Measurements from ENCODE around the gene GPC3.

GPC3 gene

DNA sequence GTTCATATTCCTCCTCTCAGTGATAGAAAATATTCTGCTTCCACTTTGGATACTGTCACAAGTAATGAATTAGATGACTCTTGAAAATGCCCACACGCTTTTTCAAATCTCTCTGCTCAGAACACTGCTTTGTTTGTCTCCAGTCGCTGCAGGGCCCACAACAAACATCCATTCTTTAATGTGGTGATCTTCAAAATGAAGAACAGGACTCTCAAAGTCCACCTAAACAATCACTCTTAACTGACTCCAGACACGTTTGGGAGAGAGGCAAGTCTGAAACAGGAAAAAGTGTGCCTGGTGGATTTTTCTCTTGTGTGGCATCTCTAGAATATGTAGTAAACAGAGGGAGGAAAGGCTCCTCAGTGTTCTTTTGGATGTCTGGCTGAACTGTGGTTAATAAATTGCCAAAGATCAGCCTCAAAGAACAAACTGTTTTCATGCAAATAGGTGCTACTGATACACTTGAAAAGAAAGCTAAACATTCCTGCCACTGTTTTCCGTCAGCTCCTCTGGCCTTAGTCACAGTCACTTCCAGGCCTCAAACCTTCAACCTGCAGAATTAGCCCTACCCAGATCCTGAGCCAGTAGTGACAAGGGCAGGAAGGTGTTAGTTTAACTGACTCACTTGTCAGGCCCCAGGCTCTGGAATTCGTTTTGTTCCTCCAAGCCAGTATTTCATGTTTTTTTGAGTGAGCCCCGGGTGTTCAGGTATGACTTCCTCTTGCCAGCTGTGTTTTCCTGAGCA lies 310.5 kb downstream of the GPC3 start:
- no peak for DNase-seq

DNA sequence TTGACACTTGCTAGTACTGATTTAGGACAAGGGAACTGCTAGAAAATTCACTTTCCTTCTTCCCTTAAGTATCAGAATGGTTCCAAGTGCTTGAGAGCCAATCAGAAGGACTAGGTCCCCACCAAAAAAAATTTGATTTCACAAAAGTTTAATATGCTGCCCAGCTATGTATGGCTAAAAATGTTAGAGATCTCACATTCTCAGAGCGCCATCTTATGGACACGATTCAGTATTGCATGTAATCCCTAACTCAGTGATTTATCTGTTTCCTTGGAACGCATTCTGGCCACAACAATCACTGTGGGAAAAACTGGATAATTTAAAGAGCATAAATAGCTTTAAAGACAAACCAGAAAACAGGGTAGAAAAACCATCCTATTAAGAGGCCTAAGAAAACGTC lies 315.0 kb downstream of the GPC3 start:
- DNase-seq = no peak

DNA sequence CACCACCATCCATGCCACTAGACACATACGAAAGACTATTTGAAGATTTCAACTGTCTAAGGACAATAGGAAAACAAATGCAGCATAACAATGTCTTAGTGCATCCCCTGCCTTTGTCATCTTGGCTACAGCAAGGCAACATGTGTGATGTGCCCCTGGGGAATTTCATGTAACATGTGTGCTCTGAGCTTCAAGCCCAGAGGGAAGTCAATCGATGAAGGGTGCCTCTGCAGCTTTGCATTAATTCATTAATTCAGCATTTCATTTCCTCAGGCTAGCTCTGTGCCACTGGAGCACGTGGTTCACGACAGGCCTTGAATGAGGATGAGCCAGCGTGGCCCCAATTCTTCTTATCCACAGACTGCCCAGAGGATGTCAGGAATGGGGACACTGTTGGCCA lies 316.2 kb downstream of the GPC3 start:
- no peak for DNase-seq

DNA sequence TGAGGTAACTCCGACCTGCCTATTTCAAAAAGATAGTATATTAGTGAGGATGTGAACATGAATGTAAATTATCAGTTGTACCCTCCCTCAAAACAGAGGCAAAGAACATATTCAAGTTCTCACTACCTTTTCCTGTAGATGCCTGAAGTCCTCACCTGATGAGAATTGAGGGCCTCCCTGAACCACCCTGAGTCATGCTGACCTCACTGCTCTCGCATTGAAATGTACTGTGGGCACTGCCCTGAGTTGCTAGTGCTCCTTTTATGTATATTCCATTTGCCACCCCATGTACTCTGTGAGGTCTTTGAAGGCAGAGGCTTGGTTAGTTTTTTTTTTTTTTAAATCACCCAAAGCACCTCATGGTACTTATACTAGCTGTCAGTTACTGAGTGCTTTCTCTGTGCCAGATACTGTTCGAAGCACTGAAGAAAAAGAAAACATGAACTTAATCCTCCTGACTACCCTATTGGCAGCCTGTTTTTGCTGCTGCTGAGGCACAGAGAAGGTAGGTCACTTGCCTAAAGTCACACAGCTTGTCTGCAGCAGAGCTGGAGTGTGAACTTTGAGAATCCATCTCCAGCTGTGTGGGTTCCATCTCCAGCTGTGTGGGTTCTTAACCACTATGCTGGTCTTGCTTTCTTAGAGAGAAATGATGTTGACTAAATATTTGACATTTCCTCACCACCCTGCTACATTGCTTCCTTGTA lies 317.0 kb downstream of the GPC3 start:
- DNase-seq = no peak

DNA sequence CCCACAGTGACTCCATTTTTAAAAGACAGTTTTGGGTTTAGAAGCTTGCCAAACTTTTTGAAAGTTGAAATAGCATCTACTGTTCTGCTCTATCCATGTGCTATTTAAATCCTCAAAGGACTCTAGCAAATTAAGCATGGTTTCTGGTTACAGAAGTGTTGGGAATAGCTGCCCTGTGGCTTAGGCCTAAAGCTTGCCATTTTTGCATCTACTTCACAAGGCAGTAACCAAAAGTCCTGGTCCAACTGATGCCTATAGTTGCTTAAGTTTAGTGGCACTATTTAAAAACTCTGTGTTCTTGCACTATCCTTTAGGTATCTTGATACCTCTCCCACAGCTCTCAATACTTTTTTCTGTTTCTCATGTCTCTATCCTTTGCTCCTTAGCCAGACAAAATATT lies 319.1 kb downstream of the GPC3 start:
- no peak for DNase-seq

DNA sequence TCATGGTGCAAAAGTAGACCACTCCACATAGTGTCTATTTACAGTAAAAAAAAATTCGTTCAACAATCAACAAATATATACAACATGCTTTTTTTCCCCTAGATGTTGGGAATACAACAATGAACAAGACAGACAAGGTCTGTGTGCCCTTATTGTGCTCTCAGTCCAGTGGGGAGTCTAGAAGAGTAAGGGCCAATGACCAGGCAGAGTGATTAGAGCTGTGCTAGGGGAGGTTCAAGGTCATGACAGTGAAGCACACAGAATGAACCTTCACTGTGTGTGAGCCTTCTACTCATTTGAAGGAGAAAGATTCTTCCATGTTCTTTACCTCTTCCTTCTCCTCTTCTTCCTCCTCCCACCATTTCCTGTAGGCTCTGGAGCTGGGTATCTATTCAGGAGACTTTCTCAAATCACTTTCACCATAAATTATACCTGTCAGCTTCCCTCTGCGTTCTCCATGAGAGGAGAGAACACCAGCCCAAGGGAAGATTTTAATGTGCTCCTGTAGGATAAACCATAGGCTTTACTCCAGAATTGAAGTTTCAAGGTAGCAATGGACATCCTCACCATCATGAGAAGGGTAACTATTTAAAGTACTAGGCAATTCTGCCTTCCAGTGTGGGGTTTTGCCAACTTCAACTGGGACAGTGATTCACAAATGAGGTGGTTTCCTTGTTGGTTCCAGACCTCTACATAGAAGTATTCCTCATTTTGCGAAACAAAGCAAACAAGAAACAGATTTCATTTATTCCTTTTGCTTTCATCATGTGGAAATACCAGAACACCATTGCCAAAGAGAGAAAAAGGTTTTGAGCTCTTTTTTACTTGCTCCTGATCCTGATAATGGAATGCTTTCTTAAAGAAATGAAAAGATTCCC lies 323.2 kb downstream of the GPC3 start:
- DNase-seq = no peak

DNA sequence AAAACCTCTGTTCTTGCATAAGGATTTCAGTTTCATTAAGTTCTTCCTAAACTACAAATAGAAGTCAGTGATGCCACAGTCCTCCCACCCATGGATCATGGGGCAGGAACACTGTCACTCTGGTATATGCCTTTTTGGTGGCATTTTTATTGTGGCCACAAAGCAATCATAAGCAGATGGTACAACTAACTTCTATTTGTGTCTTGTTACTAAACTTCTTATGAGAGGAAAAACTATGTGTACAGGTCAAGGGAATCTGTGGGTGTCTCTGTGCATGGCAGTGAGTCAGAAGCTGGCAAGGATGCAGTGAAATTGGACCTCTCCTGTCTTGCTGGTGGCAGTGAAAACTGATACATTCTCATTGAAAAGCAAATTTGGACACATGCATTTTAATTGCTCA lies 325.1 kb downstream of the GPC3 start:
- DNase-seq = no peak

DNA sequence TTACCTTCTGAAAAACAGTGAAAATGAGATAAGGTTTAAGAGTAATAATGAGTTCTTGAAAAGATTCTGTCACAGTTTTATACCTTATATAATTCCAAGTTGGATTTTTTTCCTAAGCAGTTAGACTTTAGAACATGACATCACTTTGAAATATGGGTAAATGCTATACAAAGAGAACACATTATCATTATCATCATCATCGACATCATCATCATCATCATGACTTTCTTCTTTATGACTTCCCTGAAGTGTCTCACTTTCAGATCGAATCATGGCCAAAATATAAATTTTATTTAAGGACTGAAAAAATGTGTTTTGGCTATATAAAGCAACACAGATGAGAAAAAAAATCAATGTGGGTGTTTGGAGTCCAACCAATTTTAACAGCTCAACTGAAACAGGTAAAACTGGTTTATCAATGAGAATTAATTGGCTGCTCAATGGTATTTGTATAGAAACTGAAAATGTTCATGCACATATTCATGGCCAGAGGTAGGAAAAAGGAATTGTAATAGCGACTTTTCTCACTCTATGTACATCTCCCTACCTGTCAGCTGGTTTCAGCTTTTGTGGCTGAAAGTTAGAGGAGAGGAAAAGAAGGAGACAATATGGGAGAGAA lies 327.0 kb downstream of the GPC3 start:
- no peak for DNase-seq

DNA sequence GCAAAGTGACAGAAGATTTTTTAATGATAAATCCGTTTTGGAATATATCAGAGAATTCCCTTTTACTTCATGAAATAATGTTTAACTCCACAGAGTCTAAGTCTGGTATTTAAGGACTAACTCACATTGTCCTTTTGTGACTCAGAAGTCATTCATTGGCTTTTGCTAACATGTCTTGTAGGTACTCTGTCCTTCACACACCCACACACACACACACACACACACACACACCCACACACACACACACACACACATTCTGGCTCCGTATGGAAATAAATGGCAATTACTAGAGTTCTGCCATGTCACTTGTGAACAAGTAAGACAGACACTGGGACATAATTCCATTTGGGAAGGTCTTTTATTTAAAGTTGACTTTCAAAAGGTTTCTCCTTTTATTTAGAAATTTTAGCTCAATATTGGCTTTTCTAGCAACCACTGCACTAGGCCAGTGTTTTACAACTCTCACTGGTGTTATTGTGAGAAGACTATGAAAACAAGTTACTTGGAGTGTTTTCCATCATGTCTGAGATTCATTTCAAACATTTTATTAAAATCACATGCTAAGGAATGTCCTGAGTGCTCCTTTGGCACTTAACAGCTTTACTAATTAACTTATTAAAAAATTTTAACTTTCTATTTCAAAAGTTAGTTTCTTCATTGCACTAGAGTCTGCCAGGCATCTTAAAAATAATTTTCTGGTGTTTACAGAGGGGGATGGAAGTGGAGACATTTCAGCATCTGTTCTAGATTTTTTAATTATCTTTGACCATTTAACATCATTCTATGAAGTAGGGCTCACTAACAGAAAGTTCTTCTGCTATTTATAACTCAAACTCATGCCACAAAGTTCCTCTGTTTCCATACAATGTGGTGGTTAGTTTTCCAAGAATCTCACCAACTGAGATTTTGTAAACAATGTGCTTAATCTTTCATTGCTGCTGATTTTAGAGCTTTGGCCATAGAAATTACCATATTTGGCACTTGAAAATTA lies 329.8 kb downstream of the GPC3 start:
- DNase-seq = no peak

DNA sequence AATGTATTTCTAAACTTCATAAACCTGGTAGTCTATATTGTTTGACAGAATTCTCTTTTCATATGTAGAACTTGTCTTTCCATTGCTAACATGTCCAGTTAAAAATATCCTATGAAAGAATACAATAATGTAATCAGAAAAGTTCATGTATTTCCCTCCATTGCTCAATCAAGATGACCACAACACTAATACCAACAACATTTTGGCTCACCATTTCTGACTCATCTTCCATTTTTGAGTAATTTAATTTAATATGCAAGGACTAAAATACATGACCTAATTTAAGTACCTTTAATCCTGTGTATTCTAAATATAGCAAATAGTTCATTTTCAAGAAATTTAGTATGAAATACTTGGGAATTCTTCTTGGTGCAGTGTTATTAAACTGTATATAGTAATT lies 330.6 kb downstream of the GPC3 start:
- no peak for DNase-seq

DNA sequence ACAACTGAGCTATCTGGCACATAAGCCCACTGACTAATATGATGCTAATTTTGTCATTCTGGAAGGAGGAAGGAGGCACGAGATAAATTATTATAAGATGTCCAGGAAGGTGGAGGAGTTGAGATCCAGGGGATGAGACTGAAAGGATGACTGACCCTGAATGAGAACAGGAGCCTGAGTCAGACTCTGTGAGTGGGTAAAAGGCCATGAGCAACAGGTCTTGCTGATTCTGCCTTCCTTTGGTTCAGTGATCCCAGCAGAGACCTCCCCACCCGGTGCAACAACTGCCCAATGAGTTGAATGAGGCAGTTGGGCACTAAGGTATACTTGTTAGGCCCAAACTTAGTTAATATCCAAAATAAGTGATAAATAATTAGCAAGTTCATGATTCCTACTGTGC lies 332.0 kb downstream of the GPC3 start:
- no peak for DNase-seq

DNA sequence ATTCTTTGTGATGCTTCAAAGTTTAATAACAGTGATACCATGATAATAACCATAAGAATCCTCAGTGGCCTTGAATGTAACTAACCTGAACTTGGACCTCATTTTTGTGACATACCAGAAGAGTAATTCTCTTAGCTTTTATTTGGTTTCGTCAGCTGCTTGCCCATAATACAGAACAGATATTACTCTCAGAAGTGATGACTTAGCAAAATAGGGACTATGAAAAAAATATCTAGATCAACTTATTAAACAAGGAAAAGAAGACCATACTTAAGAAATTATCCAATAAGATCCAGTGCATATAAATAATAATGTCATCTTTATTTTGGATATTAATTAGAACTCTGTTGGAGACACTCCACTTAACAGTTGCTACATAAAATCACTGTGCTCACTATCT lies 333.2 kb downstream of the GPC3 start:
- DNase-seq = no peak

DNA sequence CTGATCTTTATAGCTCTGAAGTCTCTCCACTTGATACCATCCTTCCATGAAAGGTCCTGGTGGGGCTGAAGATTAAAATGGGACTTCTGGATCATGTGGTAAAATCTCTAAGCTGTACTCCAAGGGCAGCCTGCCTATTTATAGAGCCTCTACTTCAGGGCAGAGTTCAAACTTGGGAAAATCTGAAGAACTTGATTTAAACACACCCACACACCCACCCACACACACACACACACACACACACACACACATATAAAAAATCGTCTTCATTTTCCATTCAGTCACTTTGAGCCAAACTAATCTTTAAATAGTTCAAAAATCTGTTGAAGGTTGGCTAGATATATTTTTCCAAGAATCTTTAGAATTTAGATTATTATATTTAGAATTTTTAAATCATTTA lies 335.2 kb downstream of the GPC3 start:
- DNase-seq = no peak

DNA sequence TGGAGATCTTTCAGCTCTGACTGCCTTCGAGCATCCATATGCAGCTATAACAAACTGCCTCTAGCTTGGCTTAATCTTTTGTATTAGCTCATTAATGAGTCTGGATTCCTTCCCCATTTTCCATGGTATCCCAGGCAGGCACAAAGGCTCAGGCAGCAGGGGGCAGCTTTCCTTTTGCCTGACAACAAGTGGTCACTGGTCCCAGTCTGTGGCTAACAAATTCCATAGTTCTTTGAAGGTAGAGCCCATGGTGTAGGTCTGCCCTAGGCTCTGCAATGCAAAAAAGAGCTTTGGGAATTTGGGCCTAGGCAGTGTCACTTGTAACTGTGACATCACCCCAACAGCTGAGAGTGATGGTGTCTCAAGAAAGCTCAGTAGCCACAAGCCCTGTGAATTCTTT lies 335.7 kb downstream of the GPC3 start:
- no peak for DNase-seq

DNA sequence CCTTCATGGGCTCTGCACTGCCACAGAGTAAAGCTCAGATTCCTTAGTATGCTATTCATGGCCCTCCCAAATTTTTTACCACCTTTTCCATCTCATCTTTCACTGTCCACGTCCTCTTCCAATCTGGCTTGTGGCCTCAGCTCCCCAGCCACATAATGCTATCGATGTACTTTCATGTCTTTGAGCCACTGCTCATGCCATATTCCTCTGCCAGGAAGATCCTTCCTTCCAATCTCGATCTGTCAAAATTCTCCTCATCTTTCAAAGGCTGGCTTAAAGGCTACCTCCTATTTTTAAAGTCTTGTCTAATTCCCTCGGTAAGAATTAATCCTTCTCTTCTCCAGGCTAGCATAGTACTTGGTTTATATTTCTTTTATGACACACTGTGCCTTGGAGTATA lies 336.8 kb downstream of the GPC3 start:
- DNase-seq = no peak

DNA sequence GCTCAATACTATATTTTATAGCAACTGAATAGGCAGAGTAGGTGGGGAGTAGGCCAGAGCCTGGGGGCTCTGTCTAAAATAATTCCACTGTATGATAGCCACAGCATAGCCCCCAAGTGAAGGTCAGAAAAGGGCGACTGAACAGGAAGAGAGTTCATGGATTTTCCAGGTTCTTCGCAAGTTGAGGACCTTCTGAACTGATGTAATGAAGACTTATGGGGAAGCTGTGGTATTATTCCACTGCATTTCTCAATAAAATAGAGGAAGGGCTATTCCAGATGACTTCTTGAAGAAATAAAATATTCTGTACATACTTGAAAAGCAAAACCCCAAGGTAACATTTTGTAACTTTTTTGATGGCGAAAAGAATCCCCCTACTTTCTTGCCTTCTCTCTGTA lies 338.7 kb downstream of the GPC3 start:
- DNase-seq = no peak

DNA sequence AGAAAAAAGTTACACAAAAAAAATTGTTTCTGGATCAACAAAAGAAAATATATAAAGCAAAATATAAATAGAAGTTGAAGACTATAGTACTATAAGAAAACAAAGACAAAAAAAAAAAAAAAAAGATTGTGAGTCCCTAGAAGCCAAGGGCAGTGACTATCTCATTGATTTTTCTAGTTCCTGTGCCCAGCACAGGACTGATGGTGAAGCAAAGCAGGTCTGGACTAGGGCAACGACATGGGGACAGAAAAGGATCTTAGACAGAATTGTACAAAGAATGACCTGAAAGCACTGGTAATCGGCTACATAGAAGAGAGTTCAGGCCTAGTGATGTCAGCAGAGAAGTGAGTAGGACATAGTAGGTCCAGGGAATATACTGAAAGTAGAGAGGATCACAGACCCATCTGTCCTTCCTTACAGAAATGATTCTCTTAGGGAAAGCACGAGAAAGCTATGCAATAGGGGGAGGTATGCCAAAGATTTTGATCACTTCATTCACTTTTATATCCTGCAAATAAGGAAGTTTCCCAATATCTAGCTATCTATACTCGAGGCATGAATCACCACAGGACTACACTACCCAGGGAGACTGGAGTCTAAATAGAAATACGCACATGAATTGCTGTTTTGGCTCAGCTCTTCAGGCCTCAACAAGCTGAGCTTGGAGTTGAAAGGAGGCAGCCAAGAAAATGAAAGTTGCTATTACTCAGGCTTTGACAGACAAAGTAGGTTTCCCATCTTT lies 339.2 kb downstream of the GPC3 start:
- DNase-seq = no peak

DNA sequence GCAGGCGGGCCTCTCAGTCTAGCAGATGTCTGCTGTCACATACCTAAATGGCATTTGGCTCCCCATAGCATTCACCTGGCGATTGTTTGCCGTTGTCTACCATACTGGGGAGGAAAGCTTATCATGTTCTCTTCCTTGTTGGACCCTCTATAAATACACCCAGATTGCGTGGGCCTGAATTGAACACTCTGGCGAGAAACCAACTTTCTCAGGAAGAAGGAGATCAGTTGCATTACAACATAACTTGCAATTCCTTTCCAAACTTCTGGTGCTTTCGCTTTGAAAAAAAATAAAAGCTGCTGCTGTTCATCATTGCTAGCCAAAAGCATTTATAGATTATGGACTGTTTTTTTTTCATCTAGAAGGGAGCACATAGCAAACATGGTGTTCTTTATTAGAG lies 340.1 kb downstream of the GPC3 start:
- no peak for DNase-seq

DNA sequence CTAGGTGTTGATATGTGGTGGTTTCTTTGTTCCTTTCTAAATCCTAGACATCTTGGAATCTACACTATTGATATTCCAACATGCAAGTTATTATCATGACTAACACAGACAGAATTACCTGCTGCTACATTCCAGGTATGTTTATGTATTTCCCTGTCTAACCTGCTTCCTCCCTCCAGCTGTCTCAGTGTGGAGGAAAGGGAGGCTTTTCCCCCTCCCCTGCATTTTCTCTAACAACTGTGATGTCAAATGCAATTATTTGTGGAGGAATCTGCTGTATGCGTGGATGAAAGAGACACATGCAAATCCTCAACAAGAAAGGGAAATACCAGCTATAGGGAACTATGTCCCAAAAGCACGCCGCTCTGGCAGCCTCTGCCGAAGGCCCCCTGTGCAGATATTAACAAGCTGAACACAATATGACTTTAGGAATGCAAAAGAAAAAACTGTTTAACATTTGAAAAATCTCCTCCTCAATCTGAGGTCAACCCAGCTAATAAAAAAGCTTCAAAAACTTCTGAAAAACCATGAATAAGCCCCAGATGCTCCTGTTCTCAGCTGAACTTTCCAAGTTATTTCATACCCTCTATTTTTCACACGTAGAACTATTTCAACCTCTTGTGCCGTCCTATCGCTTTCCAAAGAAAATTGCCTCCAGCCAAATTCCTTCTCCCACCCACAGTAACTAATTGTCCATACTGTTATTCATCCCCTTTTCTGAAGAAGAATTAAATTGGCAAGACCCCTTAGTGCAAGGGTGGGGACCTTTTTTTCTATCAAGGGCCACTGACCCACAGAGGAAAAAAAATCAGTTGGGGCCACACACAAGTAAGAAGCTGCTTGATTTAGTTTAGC lies 345.0 kb downstream of the GPC3 start:
- DNase-seq = no peak

DNA sequence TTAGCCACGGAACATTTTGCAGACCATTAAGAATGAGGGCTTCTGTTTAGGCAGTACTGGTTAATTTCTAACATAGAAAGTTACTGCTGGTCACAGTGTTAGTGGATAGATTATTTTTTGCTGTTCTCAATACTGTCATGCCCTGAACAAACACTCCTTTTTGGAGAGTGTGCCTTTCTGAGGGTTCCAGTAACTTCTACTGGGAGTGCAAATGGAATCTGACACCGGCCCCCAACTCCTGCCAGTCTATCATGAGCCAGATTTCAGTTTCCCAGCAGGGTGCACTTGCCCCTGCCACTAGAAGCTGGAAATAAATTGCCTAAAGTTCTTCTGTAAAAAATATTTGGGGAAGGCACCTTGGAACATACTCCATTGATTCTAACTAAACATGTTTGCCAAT lies 345.7 kb downstream of the GPC3 start:
- DNase-seq = no peak
